ENCODE data around the gene PTAFR. TPM values are rescaled to one million over a fixed set of nuclear protein-coding genes. Genes with fewer than 3 reads are reported as not detected.

PTAFR gene, protein sequence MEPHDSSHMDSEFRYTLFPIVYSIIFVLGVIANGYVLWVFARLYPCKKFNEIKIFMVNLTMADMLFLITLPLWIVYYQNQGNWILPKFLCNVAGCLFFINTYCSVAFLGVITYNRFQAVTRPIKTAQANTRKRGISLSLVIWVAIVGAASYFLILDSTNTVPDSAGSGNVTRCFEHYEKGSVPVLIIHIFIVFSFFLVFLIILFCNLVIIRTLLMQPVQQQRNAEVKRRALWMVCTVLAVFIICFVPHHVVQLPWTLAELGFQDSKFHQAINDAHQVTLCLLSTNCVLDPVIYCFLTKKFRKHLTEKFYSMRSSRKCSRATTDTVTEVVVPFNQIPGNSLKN
- polyA plus RNA-seq (ENCODE audit: insufficient read length), result 1.7 TPM

- no peak for DNase-seq (ENCODE audit: low read depth)
These were observed at the start of gene PTAFR for GRCh38 chr1:28176492-28177470. TSS of gene PTAFR (minus strand) at chr1:28176690. CDS start at chr1:28151021, 25,669 bp downstream.

- no peak for DNase-seq (ENCODE audit: low read depth)
These were observed 36.8 kb upstream of the PTAFR start for GRCh38 chr1:28213315-28213714.

GRCh38 chr1:28209700-28210099 is 33.2 kb upstream of the PTAFR start:
- no peak for DNase-seq (ENCODE audit: low read depth)

DNA sequence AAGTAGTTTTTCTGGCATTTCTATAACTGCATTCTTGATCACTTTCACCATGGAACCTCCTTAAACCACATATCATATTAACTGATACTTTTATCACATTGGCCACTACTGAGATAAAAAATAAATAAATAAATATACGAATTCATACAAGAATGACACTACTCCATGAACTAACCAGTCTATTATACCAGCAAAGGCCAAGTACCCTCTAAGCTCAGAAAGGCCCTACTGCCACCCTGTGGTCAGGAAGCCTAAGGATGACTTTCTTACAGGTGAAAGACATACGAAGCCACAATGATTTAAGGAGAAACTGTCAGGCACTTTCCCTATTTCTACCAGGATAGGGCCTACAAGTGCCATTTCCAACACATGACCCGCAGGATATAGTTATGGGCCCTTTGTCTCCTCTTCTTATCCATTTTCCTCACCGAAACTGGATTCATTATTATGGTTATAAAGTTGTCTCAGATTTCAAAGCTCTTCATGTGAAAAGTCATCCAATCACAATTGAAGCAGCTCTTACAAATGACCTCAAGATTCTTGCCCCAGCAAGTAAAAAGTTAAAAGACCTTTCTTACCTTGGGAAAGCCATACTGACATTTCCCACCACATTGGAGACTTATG is 32.4 kb upstream of the PTAFR start:
- DNase-seq (ENCODE audit: low read depth), result peak; percentile 9

- DNase-seq (ENCODE audit: low read depth), result no peak
These were observed 28.8 kb upstream of the PTAFR start for GRCh38 chr1:28205243-28205642.

DNA sequence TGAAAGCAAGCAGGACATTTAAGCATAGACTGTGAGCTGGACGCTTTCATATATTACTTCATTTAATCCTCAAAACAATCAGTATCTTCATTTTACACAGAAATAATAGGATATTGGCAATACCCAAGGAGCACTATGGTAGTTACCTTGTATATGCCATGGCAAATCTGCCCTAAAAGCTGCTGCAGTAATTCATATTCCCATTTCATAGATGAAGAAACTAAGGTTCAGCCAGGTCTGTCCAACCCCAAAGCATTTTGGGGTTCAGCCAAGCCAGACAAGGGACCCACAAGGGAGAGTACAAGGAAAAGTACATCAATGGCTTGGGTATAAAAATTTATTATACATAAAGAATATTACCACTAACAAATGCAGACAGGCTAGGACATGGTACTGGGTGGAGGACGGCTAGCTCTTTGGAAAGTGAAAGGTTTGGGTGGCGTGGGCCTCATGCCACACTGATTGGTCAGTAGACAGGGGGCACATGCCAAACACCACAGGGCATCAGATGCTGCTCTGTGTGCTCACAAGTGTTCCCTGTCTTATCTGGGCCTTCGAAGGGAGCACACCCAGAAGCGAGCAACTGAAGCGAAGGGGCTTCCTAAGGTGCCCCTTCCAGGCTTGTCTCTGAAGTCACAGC is 23.9 kb upstream of the PTAFR start:
- DNase-seq (ENCODE audit: low read depth), result no peak

DNA sequence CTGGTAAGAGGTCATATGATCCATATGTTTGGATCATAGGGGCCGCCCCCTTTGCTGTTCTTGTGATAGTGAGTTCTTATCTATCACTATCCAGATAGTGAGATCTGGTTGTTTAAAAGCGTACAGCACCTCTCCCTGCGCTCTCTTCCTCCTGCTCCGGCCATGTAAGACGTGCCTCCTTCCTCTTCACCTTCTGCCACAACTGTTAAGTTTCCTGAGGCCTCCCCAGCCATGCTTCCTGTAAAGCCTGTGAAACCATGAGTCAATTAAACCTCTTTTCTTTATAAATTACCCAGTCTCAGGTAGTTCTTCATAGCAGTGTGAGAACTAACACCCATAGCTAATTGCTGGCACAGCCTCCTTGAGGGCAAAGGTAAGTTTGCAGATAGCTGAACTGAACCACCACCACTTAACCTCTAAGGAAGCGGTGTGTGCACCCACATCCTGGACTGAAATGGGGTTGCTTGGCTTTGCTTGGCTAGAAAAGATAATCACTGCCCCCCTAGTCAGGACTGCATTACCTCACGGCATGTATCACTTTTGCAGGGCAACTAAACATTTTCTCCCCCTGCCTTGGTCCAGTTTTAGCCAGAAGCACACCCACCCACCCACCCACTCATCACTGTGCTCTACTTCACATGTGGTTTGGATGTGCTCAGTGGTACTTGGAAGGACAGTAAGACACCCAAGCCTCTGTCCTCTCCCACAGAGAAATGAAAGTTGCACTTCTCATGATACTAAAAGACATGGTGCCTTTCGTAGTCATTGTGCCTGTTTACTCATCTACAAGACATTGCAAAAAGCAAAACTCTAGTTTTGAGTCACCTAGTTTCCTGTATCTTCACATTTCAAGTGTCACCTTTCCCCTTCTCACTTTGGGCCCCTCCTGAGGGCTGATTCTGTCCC is 23.1 kb upstream of the PTAFR start:
- DNase-seq (ENCODE audit: low read depth), result no peak

DNA sequence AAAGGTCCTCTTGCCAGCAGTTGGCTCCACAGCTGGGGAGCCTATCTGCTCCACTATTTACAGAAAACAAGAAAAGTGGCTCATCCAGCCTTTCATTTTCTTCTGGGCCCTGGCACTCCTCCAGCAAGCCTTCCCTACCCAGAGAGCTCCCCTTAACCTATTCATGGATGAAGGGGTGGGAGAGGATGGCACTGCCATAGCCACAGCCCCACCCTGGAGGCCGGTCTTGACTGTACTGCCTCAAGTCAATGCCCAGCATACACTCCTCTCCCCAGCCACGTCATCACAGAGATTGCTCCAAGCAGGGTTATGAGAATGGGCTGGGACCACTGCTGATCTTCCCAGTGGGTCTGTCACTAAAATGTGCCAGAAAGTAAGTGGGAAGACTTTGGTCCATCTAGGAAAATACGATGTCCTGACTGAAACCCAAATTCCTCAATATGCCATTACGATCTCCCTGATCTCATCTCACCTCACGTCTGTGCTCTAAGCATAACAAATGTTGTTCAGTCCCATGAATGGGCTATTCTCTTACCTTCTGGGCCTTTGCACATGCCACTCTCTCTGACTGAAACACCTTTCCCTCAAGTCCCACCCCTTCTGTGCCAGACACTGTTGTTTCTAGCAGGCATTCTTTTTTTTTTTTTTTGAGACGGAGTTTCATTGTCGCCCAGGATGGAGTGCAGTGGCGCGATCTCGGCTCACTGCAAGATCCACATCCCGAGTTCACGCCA is 21.4 kb upstream of the PTAFR start:
- DNase-seq (ENCODE audit: low read depth), result no peak

- DNase-seq (ENCODE audit: low read depth), result no peak
These were observed 19.8 kb upstream of the PTAFR start for GRCh38 chr1:28196330-28196729.

DNA sequence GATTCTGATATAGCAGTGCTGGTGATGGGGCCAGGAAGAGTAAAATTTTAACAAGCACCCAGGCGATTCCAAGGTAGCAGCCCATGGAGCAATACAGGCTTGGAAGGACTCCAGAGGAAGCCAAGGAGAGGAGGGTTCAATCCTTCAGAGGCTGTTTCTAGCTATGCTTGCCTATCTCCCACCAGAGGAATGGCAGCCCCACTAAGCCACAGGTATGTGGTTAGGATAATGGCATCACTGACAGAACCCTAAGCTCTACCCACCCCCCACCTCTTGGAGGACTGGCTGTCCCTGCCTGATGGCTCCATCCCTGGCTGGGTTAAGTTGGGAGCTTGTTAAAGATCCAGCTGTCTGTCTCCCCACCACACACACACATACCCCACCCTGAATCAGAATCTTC is 19.3 kb upstream of the PTAFR start:
- DNase-seq (ENCODE audit: low read depth), result no peak

DNA sequence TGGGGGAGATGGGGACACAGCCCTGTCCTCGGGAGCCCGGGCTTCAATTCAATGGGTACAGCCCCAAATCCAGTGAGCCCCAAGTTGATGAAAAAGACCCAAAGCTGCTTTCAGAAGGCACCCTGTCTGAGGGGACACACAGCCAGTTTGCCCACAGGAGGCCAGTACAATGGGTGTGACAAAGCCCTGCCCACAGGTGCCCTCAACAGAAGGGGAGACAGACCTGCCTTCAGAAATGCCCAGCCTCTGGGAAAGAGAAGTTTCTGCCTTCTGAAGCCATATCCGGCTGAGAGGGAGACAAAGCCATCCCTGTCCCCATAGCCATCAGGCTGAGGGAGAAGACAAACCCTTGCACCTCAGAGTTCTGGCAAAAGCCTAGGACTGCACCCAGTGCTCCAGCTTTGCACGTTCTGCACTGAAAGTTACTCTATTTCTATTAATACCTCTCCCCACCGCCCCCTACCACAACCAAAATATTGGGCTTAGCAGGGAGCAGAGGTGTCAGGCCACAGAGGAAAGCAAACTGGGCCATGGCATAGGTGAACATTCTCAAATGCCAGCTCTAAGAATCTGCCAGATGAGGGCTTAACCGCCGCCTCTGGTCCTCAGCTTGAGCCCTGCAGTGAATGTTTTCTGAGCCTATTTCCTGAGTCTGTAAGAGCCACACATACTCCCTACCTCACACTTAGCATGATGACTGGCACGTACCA is 18.0 kb upstream of the PTAFR start:
- DNase-seq (ENCODE audit: low read depth), result no peak

- no peak for DNase-seq (ENCODE audit: low read depth)
These were observed 17.2 kb upstream of the PTAFR start for GRCh38 chr1:28193701-28194161.

- DNase-seq (ENCODE audit: low read depth), result no peak
These were observed 14.6 kb upstream of the PTAFR start for GRCh38 chr1:28190996-28191645.

- DNase-seq (ENCODE audit: low read depth), result no peak
These were observed 14.0 kb upstream of the PTAFR start for GRCh38 chr1:28190337-28190979.

GRCh38 chr1:28185071-28185470 is 8.6 kb upstream of the PTAFR start:
- DNase-seq (ENCODE audit: low read depth), result no peak

DNA sequence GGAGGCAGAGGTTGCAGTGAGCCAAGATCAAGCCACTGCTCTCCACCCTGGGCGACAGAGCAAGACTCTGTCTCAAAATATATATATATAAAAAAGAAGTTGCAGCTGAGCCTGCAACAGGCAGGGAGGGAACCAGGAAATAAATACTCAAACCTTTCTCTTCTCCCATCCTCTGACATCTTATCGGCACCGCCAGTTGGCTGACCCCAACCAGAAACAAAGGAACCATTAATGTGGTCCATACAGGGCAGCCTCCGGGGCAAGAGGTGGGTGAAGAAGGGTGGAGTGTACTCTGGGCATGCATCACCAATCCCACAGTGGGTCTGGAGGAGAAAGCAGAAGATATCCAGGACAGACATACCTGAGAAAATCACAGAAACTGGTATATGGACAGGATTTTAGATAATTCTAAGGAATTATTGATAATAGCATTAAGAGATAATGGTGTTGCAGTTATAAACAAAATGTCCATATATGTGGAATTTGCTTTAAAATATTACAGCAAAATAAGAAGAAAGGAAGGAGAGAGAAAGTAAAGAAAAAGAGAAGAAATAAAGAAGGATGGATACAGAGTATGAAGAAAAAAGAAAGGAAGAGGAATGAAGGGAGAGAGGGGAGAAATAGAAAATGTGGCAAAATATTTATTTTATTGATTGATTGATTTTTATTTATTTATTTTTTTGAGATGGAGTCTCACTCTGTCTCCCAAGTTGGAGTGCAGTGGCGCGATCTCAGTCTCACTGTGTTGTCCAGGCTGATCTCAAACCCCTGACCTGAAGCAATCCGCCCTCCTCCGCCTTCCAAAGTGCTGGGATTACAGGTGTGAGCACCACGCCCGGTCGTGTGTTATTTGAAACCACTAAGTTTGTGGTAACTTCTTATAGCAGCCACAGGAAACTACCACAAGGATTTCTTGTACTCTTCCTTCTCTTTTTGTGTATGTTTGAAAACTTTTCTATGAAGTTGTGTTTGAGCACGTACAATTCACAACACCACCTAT is 4.1 kb upstream of the PTAFR start:
- no peak for DNase-seq (ENCODE audit: low read depth)
